NCI-H2107 (cell line): ENCODE data around the gene TSPAN9.

Source experiments
- DNase-seq: peaks from one replicate; lab custom pipeline; 2025; lab: John Stamatoyannopoulos, UW

TSPAN9 gene

DNA sequence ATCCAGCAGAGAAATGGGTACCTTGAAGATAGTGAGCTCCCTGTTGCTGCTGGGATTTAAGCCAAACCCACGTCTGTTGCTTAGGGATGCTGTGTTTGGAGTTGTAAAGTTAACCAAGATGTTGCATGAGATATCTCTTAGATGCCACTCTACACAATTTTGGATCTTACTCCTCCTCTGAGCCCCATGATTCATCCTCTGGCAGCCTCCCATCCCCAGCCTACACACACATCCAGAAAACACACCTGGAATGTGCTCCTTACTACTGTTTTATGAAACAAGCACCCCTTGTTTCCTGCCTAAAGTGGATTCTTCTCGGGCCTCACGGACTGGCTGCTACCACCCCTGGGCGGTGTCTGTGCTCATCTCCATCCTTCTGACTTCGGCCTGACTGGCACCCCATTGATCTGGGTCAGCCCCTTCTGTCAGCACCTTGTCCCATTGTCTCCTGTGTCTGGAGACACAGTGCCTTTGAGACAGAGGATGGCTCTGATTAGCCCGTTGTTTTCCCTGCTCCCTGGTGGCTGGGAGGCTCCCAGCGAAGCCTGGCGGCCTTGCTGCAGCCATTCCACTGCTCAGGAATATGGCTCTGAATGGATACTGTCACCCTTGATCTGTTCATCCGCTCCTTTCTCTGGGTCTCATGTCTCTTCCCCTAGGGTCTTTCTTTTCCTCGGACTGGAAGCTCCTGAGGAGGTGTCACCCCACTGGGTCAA, 24.3 kb downstream of the TSPAN9 start:
- no peak for DNase-seq

DNA sequence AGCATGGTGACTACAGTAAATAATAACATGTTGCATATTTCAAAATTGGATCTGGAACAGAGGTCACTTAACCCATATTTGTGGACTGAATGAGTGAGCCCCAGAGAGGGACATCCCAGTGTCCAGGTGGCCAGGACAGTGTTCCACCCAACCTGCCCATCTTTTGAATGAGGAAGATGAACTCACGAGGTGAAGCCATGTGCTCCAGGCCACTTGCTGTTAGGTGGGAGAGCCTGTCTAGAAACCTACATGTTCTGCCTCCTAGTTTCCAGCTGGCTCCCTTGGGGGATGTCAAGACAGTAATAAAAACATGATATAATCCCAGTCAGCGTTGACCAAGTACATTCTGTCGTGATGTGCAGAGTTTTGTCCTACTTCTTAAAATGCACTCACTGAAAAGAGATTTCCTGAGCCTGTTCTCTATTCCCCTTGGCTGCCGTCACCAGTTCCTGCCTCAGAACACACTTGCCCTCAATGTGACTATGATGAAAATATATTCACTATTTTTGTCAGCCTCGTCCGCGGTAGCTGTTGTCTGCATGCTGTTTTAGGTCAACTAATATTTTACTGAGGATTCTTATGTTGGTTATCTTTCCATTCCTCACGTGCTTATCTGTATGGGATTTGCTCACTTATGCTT, 25.7 kb downstream of the TSPAN9 start:
- DNase-seq: no peak

DNA sequence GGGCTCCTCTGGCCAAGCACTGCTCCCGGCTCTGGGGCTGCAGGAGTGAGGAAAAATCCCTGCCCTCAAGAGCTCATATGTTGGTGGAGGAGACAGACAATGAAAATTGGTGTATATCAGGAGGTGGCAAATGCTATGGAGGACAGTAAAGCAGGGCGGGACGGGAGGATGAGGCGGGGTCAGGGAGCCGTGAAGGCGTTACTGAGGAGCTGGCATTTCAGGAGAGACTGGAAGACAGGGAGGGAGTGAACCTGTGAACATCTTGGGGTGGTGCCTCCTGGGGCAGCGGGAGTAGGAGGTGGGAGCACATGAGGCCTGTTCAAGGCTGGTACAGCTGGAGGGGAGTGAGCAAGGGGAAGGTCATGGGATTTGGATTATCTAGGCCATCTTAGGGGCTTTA, 26.6 kb downstream of the TSPAN9 start:
- DNase-seq: no peak

DNA sequence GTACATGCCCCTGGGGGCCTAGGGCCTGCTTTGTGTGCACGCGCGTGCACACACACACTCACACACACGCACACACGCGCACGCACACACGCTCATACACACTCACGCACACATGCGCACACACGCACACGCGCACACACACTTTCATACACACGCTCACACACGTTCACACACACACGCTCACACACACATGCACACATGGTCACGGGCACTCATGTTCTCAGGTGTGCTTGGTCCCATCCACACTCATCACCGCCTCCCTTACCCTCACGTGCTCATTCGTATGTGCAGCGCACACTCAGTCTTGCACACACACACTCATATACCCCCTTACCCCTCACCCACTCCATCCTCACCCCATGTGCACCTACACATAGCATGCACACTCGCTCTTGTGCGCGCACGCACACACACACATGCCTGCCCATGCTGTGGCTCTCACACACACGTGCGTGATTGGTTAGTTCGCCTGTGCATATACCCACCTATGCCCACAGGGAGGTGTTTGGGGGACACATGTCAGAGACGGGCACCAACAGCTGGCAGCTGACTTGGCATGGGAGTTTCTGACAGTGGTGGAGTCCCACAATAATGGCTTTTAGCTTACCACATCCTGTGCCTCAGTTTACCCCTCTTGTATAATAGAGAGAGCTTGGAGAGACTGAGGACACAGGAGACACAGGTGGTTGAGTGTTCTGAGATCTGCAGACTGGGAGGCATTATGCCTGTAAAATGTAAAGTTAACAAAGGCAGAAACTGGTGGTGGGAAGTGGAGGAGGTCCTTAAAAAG, 28.7 kb downstream of the TSPAN9 start:
- DNase-seq: no peak

DNA sequence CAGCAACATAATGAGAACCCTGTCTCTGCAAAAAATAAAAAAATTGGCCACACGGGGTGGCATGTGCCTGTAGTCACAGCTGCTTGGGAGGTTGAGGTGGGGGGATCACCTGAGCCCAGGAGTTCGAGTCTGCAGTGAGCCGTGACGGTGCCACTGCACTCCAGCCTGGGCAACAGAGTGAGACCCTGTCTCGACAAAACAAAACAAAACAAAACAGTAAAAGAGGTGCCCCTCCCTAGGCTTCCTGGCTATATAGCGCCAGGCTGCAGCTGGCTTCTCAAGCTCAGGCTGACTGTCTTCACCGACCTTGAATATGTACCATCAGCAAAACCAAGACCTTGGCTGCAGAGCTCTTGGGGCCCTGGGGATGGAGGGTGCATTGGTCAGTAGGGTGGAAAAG, 29.4 kb downstream of the TSPAN9 start:
- no peak for DNase-seq

DNA sequence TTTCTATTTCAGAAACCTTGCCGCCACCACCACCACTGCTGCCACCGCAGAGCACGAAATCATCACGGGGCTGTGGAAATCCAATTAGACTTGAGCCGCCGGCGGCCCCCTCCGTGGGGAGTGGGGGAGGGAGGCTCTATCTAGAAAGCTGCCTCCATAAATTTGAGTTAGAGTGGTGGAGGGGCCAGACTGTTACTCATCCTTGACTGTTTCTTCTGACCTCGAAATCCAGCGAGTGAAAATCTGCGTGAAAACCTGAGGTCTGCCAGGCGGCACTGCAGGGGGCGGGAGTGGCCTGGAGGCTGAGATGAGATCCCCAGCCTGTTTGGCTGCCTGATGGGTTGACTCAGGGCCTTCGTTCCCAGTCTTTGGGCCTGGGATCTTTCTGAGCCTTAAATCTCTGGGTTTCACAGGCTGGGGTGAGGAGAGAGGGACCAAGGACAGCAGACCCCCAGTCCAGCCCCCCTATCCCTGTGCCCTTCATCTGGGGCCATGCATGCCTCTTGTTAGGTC, 29.9 kb downstream of the TSPAN9 start:
- DNase-seq: no peak

DNA sequence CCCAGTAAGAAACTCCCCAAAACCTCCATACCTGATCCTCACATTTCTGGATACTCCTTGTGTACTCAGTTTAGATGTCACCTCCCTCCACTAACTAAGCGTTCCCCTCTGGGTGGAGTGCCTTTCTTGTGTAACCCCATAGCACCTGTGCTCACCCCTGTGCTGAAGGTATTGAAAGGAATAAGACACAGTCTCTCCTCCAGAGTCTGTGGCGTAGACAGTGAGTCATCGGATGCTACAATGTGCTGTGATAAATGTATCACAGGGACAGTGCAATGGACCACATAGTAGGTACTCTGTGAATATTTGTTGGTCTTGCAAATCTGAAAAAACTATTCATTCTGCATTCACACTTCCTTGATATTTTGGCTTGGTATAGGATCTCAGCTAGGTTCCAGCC, 30.8 kb downstream of the TSPAN9 start:
- DNase-seq: no peak

DNA sequence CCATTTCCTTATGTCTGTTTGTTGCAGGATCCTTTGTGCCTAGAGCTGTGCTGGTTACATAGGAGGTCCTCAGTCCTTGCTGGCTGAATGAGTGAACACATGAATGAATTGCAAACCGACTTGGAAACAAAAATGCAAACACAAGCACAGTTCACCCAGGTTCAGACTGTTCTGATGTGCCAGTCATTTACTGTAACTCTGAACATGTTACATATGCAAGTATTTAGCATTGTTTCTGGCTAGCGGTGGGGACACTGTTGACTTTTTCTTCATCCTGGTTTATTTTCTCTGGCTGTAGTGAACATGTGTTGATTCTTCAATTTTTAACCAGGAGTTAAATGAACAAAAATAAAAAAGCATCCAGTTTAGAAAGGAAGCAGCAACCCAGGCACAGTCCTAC, 33.4 kb downstream of the TSPAN9 start:
- DNase-seq: no peak

DNA sequence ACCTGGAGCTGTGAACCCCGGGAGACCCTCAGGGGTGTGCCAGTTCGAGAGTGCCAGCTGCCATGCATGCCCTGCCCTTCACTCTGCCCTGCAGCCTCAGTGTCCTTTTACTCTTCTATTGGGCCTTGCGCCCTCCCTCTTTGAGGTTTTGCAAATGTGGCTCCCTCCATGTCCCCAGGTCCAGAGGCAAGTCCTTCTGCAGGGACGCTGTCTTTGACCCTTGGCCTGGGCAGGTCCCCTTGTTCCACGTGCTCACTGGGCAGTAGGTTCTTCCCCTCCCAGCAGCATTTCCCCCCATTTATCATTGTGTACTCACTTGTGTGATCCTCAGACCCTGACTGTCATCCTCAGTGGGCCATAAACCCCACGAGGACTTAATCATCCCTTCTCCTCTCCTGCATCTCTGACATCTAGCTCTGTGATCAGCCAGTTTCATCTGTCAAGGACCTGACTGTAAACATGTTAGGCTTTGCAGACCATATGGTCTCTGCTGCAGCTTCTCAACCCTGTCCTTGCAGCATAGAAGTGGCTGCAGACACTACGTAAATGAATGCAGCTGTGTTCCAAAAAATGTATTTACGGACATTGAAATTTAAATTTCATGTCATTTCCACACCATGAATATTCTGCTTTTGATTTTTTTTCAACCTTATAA, 36.6 kb downstream of the TSPAN9 start:
- DNase-seq: no peak

DNA sequence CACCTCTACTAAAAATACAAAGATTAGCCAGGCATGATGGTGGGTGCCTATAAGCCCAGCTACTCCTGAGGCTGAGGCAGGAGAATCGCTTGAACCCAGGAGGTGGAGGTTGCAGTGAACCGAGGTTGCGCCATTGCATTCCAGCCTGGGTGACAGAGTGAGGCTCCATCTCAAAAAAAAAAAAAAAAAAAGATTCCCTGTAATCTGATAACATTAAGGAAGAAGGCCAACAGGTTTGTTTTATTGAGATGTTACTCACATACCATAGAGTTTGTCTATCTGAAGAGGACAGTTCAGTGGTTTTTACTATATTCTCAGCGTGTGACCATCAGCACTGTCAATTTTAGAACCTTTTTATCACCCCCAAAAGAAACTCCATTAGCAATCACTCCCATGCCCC, 37.5 kb downstream of the TSPAN9 start:
- no peak for DNase-seq

DNA sequence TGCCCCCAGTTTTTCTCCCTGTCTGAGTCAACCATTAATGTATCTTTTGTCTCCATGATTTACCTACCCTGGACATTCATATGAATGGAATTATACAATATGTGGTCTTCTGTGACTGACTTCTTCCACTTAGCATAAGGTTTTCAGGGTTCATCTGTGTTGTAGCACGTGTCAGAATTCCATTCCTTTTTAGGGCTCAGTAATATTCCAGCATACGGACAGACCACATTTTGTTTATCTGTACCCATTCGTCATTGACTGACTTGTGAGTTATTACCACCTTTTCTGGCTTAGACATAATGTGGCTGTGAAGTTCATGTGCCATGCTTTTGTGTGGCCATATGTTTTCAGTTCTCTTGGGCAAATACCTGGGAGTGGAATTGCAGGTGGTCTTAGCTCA, 37.9 kb downstream of the TSPAN9 start:
- no peak for DNase-seq

DNA sequence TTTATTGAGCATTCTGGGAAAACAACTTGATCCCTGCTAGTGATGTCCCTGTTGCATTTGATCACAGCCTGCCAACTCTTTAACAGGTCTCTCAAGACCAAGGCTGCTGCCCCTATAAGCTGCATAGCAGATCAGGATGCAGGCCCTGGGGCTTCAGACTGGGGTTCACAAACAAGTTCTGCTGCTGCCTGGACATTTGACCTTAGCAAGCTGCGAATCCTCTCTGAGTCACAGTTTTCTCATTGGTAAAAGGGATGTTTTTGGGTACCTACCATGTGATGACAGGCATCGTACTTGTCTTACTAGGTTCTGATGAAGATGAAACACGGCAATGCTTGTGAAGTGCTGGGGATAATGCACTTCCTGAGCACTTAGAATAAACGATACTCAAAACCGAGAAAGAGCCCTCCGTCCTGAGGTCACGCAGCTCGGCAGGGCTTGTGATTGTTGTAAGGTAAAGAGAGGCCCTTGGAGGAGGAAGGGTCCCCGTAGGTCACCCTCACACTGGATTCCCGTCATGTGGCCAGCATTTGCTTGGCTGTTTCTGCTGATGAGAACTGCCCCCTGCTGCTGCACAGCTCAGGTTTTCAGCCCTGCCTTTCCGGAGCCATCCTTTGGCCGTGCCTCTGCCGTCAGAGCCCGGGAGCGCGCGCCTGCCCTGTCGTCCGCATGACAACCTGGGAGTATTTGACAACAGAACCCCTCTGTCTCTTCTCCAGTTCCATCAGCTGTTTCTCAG, 39.1 kb downstream of the TSPAN9 start:
- no peak for DNase-seq

DNA sequence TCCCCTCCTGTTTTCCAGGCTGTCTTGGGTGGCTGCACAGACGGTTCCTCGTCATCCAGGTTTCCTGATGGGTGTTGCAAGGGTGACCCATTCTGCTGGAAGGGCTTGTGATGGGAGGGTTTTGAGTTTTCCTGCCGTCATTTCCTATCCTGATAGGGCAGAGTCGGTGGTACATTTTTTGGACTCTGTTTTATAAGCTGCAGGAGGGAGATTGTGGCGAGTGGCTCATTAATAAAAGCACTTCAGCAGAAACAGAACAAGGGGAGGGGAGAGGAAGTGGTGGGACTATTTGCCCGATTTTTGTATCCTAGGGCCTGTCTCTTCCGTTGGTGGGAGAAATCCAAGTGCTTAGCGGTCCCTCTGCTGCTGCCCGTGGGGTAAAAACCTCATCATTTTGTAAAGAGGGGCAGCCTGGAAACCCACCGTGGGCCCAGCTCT, 40.0 kb downstream of the TSPAN9 start:
- no peak for DNase-seq

DNA sequence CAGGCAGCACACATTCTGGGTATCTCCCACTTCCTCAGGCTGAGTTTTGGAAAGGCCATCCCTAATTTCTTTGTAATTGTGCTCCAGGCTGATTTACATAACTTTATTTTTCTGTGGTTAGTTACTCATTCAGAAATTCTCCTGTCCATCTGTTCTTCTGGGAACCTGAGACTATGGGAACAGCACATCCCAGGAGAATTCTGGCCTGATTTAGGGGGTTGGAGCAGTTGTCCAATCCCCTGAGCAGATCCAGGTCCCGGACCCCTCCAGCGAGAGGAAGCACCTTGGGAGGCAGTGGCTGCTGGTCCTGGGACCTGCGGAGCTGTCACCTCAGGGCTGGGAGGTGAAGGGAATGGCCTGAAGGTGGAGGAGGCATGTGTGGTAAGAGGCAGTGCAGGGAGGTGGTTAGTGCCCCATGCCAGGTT, 40.4 kb downstream of the TSPAN9 start:
- no peak for DNase-seq

DNA sequence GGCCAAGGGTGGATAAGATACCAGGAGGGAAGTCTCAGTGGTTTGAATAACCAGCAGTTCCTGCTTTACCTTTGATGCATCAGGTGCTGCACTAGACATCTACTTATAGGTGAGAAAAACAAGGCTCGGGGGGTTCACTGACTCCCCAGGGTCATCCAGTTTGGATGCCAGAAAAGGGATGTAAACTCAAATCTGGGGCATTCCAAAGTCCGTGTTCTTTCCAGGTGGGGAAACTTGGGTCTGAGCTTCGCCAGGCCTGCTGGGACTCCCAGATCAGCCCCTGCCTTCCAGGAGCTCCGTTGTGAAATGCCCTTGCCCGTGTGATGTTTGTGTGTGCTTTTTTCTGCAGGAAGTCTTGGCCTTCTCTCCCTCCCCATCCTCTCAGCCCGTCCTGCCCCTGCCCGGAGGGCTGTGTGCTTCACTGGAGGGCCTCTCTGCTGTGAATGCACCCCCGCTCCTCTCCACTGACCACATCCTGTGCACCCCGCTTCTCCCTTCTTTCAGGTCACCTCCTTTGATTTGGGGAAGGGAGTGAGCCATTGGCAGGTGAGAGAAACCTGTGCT, 42.1 kb downstream of the TSPAN9 start:
- no peak for DNase-seq

DNA sequence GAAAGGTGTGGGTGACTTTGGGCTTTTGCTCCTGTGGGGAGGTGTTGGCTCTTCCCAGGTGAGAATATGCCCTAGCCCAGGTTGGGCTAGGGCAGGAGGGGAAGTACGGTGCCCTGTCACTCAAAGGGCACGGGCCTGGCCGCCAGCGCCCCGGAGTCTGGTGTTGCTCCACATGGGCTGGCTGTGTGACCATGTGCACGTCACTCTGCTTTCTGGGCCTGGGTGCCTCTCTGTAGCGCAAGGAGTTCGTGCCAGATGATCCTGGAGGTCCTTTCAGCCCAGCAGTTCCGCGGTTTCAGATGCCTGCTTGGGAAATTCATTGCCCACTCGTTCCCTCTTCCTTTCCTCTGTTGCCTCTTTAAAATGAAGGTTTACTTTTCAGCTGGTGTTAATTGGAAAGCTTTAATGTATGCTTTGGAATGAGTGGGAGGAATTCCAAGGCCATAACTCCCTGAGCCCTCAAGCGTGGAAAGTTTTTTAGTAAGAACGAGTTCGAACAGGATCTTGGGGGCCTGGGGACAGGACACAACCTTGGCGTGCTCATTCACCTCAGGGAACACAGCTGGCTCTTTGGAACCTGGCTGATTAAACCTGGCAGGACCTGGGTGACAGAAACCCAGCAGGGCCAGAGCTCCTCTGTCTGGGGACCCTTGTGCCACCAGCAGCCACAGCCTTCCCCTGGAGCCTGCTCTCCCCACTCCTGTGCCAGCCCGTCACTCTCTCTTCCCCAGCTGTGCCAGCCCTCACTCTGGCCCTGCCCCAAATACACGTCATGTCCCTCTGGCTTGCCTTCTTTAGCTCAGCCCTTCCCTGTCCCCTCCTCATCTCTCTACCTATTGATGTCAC, 42.8 kb downstream of the TSPAN9 start:
- DNase-seq: no peak

DNA sequence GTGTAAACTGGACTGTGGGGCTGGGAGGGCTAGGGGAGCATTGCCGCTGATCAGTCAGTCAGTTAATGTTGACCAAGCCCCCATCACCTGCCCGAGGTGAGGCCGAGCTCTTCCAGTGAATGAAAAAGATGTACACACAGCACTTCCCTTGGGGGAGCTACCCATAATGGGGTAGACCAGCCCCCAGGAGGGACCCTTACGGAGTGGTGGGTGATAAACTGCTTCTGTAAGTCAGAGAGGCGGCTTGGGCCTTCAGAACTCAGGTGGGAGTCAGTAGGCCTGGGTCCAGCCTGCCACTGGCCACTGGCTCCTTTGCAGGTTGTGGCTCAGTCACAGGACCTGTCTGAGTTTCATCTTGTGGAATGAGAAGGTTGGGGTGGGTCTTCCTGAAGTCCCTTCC, 43.5 kb downstream of the TSPAN9 start:
- no peak for DNase-seq

DNA sequence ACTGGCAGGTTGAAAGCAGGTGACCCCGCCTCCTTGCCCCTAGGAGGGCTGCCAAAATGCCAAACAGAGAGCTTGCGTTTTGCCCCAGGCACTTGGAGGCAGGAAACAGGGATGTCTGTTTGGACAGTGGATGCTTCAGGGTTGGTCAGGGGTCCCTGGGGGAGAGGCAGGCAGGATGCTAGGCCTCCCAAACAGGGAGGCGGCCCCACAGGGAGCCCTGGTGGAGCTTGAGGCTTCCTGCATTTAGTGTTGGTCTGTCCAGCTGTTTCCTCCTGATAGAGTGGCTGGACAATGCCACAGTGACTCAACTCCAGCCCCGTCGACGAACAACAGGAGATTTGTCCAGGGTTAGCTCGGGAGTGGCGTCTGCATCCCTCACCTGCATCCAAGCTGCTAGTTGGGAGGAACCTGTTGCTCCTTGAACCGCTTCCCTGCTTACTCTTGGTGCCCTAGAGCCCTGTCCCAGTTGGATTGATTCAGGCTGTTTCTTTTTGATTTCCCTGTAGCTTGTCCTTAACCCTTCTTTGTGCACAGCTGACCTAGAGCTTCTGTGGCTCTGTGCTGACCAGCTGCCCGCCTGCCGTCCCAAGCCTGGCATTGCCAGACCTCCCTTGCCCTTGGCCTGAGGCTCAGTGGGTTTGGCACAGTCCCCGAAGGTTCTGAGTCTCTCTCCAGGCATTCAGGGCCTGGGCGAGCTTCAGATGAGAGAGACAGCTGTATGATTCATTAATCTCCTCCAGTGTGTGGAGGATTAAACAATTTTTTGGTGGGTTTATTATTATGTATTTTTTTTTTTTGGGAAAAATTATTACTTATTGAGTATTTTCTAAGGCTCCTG, 45.9 kb downstream of the TSPAN9 start:
- no peak for DNase-seq

DNA sequence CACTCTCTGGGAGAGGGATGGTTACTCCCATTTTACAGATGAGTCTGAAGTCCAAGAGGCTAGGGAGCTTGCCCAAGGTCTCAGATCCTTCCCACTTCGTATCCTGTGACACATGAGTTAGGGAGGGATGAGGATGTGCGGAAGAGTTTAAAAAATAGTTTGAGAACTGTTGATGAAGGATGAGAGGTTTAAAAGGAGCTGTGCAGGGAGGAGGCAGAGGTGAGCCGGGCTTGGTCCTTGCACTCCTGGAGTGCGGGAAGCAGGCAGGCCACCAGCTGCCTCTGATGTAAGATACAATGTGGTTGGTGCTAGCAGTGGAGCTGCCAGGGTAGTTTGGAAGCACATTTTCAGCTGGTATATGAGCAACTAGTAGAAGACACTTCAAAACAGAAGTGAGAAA, 46.5 kb downstream of the TSPAN9 start:
- no peak for DNase-seq
